Erythroblast (primary cell): ENCODE measurements around the gene ST3GAL3.

ENCODE experiments used
- GATA1 ChIP-seq: IDR thresholded peaks from 2 replicates; pipeline ENCODE4 v1.6.1; 2011; ENCODE audit warnings: low read depth, mild to moderate bottlenecking, control low read depth, low read length, moderate library complexity
- POLR2A ChIP-seq: IDR thresholded peaks from 2 replicates; pipeline ENCODE4 v1.6.1; 2011; ENCODE audit warnings: mild to moderate bottlenecking, low read length

- TF ChIP-seq POLR2A (no peak), GATA1 (no peak)
Measured at GRCh38 chr1:43687301-43688108, 19.8 kb upstream of the ST3GAL3 start.
